Endodermal cell (in vitro differentiated cells): ENCODE measurements around the gene ANKRD33B. TPM values are rescaled to one million over a fixed set of nuclear protein-coding genes. Genes with fewer than 3 reads are reported as not detected.
"Not testable (repeated sequence)": the region's sequence is repeated elsewhere in the genome, so short reads cannot be mapped to it uniquely, and the experiment has no call there.

ENCODE experiments used
- DNase-seq: peaks from one replicate; pipeline ENCODE4 v3.0.0-alpha.2; 2017
- H3K27ac ChIP-seq: 2 replicates; pipeline ENCODE4 v1.5.1; 2013; ENCODE audit warnings: mild to moderate bottlenecking, low read depth, low read length, moderate library complexity
- H3K27me3 ChIP-seq: 2 replicates; pipeline ENCODE4 v1.6.1; 2013; ENCODE audit warnings: mild to moderate bottlenecking, low read length, moderate library complexity; ENCODE audit not compliant: insufficient read depth, control insufficient read depth, poor library complexity, severe bottlenecking
- H3K36me3 ChIP-seq: 2 replicates; pipeline ENCODE4 v1.7.0; 2013; ENCODE audit warnings: mild to moderate bottlenecking, low read length, moderate library complexity; ENCODE audit not compliant: control insufficient read depth, insufficient read depth
- H3K4me1 ChIP-seq: one replicate; pipeline ENCODE4 v1.7.0; 2013; ENCODE audit warnings: low read length; ENCODE audit not compliant: control insufficient read depth, insufficient read depth
- H3K4me3 ChIP-seq: 2 replicates; pipeline ENCODE4 v1.5.1; 2013; ENCODE audit warnings: mild to moderate bottlenecking, low read length, moderate library complexity
- H3K9ac ChIP-seq: 2 replicates; pipeline ENCODE4 v1.6.1; 2013; ENCODE audit warnings: mild to moderate bottlenecking, low read length, moderate library complexity; ENCODE audit not compliant: poor library complexity, severe bottlenecking; ENCODE audit errors: extremely low read depth
- H3K9me3 ChIP-seq: 2 replicates; pipeline ENCODE4 v1.6.1; 2013; ENCODE audit warnings: mild to moderate bottlenecking, low read length, moderate library complexity; ENCODE audit not compliant: control insufficient read depth
- H3K27ac Mint-ChIP-seq: 2 replicates; pipeline ENCODE4 v1.8.0; 2020; ENCODE audit warnings: mixed read lengths
- H3K27me3 Mint-ChIP-seq: 2 replicates; pipeline ENCODE4 v1.8.0; 2021; ENCODE audit warnings: mild to moderate bottlenecking, mixed read lengths; ENCODE audit not compliant: insufficient read depth
- H3K36me3 Mint-ChIP-seq: 2 replicates; pipeline ENCODE4 v1.8.0; 2020; ENCODE audit warnings: low read depth, mixed read lengths
- H3K4me1 Mint-ChIP-seq: 2 replicates; pipeline ENCODE4 v1.8.0; 2020; ENCODE audit warnings: mixed read lengths
- H3K4me3 Mint-ChIP-seq: 2 replicates; pipeline ENCODE4 v1.8.0; 2020; ENCODE audit warnings: mild to moderate bottlenecking, moderate library complexity, mixed read lengths
- H3K9me3 Mint-ChIP-seq: 2 replicates; pipeline ENCODE4 v1.8.0; 2020; ENCODE audit warnings: mild to moderate bottlenecking, mixed read lengths
- CTCF ChIP-seq: fragments of 200-600 bp; sonication (generic); conservative IDR thresholded peaks from 2 replicates; pipeline ENCODE4 v1.5.0; 2021; ENCODE audit warnings: antibody characterized with exemption, mild to moderate bottlenecking
- WGBS, 2 experiments: methylation state at CpG; one replicate each; pipeline versions ENCODE4 v1.1.5 to v1.1.7; 2013; ENCODE audit warnings: missing lambda C conversion rate in 2 of 2, mixed read lengths in 1 of 2; ENCODE audit not compliant: insufficient coverage in 1 of 2, insufficient read length in 1 of 2; 5-methylcytosine and 5-hydroxymethylcytosine counted together
- total RNA-seq, 2 donors: library from RNA; stranded (reverse); fragmentation: NEBNext Ultra II Directional in 1 of 2; extraction: Animal tissue kit (Norgen Biotek cat#: 25700) in 1 of 2; gene quantifications; 2 replicates in 1 of 2; 3 replicates in 1 of 2; pipeline ENCODE4 v1.2.1, GENCODE V29; 2021

The ANKRD33B gene
- total RNA-seq, 2 donors from 2014 or later: 21.9 to 37.2 TPM

- Histone ChIP-seq H3K27ac (no peak overlapping the region), H3K36me3 (no peaks in the 10 kb centered on the region), H3K9ac (no peak overlapping the region), H3K27me3 (no peaks in the 10 kb centered on the region), H3K4me1 (no peaks in the 10 kb centered on the region), H3K9me3 (no peaks in the 10 kb centered on the region), H3K4me3 (no peak overlapping the region)
- Mint-ChIP-seq H3K27ac (peak overlapping the region; percentile 56), H3K4me1 (peaks cover 19% of the 10 kb centered on the region), H3K4me3 (no peak overlapping the region), H3K9me3 (no peaks in the 10 kb centered on the region), H3K36me3 (no peaks in the 10 kb centered on the region), H3K27me3 (no peaks in the 10 kb centered on the region)
- 51 to 69% methylated on average over 8 to 13 of the region's 13 CpGs for WGBS, 2 experiments
- no peak for TF ChIP-seq CTCF
- DNase-seq: peak; percentile 68
Observed at GRCh38 chr5:10607023-10607665, 43.3 kb downstream of the ANKRD33B start.

GRCh38 chr5:10607666-10608073 is 43.8 kb downstream of the ANKRD33B start:
- Mint-ChIP-seq H3K9me3 (no peaks in the 10 kb centered on the region), H3K27ac (no peak overlapping the region), H3K27me3 (no peaks in the 10 kb centered on the region), H3K4me1 (peaks cover 19% of the 10 kb centered on the region), H3K36me3 (no peaks in the 10 kb centered on the region), H3K4me3 (no peak overlapping the region)
- Histone ChIP-seq H3K9me3 (no peaks in the 10 kb centered on the region), H3K36me3 (no peaks in the 10 kb centered on the region), H3K27ac (no peak overlapping the region), H3K9ac (no peak overlapping the region), H3K4me3 (no peak overlapping the region), H3K4me1 (no peaks in the 10 kb centered on the region), H3K27me3 (no peaks in the 10 kb centered on the region)
- 75 to 79% methylated on average over 5 of the region's 5 CpGs for WGBS, 2 experiments
- peak; percentile 62 for DNase-seq
- peak; percentile 54 for TF ChIP-seq CTCF

- not testable (repeated sequence) for H3K4me1 ChIP-seq, H3K9me3 Mint-ChIP-seq, H3K4me3 ChIP-seq, H3K36me3 ChIP-seq, H3K27me3 Mint-ChIP-seq, H3K4me3 Mint-ChIP-seq, H3K36me3 Mint-ChIP-seq, H3K27me3 ChIP-seq, H3K27ac Mint-ChIP-seq, H3K9me3 ChIP-seq, H3K27ac ChIP-seq, H3K9ac ChIP-seq
- DNase-seq: peak; percentile 45
- H3K4me1 Mint-ChIP-seq: peaks cover 19% of the 10 kb centered on the region
- WGBS, 2 experiments: 90 to 100% methylated on average over 2 to 9 of the region's 9 CpGs
Observed at GRCh38 chr5:10608081-10608480, 44.2 kb downstream of the ANKRD33B start.

DNA sequence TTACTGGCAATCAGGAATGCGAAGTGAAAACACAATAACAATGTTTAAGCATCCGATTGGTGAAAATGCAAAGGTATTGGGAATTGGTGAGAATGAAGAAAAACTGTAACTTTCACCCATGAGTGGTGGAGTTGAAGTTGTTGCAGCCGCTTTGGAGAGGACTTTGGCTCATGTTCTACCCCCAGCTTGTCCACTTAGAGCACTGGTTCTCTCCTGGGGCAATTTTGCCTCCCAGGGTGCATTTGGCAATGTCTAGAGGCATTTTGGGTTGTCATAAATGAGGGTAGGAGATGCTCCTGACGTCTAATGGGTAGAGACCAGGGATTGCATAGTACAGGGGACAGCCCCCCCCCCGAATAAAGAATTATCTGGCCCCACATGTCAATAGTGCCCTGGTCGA is 46.2 kb downstream of the ANKRD33B start:
- no peaks in the 10 kb centered on the region for H3K9me3 Mint-ChIP-seq

More for the DNA sequence above, 46.2 kb downstream of the ANKRD33B start:
- Histone ChIP-seq H3K27ac (no peak overlapping the region), H3K9me3 (no peaks in the 10 kb centered on the region), H3K9ac (no peak overlapping the region), H3K4me3 (no peak overlapping the region), H3K27me3 (no peaks in the 10 kb centered on the region), H3K36me3 (no peaks in the 10 kb centered on the region), H3K4me1 (no peaks in the 10 kb centered on the region)
- Mint-ChIP-seq H3K4me3 (no peak overlapping the region), H3K36me3 (no peaks in the 10 kb centered on the region), H3K4me1 (peaks cover 19% of the 10 kb centered on the region), H3K27ac (no peak overlapping the region), H3K27me3 (no peaks in the 10 kb centered on the region)
- no peak for DNase-seq
- no peak for TF ChIP-seq CTCF
- WGBS, 2 experiments: 89% methylated on average over 3 to 6 of the region's 6 CpGs
